T-helper 2 cell (primary cell): ENCODE results near the gene RASSF9.

Source experiments
- DNase-seq, 5 experiments: peaks; one replicate each; pipeline versions ENCODE4 v3.0.0 to v3.0.0-alpha.2; 2012 to 2022
- total RNA-seq, 2 donors: gene quantifications; one replicate each; lab custom pipeline; 2026; lab: John Stamatoyannopoulos, UW

The RASSF9 gene
- 0 to 0.34 reads per million in 2 donors for total RNA-seq

DNA sequence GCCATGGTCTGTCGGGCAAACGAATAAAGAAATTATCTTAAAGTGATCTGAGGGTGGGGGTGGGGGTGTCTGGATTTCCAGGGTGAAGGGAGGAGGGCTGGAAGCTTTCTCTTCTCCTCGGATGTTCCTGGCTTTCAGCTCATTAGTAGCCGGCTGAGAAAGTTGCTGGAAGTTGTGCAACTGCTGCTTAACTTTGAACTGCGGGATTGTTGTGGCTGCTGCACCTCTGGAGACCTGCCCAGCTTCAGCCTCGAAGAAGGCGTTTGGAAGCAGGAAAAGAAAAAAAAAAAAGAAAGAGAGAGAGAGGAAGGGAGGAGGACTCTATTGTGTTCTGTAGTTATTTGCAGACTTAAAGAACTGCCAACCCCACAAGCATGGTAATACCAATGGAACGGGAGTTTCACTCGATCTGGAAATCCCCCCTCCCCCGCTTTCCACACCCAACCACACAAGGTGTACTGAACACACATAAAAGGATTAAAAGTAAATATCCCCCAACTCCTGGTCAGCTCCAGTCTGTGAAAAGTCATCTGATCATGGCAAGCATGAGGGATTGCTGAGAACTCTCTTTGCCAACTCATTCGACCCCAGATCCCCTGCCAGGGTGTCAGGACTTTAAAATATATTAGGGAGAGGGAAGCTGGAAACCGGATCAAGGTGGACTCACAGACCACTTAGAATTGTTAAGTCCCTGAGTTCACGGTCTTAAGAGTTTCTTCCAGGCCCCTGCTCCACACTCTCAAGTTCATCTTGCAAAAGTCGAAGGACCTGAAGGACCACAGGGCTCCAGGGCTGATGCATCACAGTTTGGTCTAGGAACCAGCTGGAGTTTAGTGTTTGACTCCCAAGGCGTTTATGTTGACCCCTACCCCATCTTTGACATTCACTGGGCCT, at the start of gene RASSF9:
TSS of gene RASSF9 (minus strand) at position 213 of the 894 bp plus-strand sequence. CDS start at position 5, 208 bp downstream.
- DNase-seq = no peak

GRCh38 chr12:85883763-85884162, 47.6 kb upstream of the RASSF9 start:
- no peak for DNase-seq

DNA sequence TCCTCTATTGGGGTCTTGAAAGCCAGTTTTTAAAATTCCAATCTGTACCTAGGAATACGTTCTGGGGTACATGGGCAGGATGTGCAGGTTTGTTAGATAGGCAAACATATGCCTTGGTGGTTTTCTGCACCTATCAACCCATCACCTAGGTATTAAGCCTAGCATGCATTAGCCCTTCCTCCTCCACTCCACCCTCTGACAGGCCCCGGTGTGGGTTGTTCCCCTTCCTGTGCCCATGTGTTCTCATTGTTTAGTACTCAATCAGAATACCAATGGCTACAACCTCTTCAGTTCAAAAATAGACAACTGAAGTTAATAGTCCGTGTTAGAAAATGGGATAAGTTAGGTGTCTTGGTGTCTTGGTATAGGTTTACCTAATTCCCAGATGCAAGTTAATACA, 41.2 kb upstream of the RASSF9 start:
- DNase-seq = no peak

DNA sequence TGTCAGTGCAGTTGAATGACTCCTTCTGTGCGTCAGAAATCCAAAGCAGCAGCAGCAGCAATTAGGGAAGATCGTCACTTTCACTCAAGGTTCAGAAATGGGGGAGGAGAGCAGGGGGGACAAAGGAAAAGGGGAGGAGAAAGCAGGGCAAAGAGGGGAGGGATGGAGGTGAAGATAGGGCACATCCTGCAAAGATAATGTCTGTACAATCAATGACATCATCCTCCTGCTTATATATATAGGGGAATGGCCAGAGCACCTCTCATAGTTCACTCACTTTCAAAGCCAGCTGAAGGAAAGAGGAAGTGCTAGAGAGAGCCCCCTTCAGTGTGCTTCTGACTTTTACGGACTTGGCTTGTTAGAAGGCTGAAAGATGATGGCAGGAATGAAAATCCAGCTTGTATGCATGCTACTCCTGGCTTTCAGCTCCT, 37.8 kb upstream of the RASSF9 start, which contains the start of gene NTS:
TSS of gene NTS (plus strand) at position 265 of the 431 bp plus-strand sequence. CDS start at position 374, 109 bp downstream.
- DNase-seq = no peak

DNA sequence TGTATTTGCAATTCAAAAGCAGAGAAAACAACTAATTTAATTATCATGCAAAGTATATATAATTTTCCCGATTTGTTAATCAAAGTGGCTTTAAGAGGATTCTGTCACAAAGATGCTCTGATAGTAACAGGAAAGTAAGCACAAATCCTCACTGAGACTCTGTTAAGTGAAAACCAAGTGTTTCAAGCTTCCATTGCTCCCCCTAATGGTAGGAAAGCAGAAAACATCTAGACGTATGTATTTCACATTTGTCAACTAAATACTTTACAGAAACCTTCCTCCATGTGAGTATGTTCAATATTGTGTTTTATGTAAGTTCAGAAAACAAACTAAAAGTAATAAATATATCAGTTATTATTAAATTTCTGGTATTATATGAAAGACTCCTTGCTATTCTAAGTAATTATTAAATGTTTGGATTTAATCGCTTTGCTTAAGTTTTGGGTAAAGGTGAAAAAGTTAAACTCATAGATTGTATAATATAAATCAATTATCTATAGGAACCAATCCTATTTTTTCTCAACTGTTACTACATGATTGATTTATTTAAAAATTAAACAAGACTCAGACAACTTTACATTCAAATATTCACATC, 36.4 kb upstream of the RASSF9 start:
- peak in 1 of 5 experiments; percentile 44 for DNase-seq

GRCh38 chr12:85866986-85867776, 31.0 kb upstream of the RASSF9 start:
- DNase-seq = peak in 1 of 5 experiments; percentile 21

GRCh38 chr12:85865890-85866289, 29.7 kb upstream of the RASSF9 start:
- no peak for DNase-seq

- DNase-seq = no peak
Measured at GRCh38 chr12:85856966-85857365, 20.8 kb upstream of the RASSF9 start.

DNA sequence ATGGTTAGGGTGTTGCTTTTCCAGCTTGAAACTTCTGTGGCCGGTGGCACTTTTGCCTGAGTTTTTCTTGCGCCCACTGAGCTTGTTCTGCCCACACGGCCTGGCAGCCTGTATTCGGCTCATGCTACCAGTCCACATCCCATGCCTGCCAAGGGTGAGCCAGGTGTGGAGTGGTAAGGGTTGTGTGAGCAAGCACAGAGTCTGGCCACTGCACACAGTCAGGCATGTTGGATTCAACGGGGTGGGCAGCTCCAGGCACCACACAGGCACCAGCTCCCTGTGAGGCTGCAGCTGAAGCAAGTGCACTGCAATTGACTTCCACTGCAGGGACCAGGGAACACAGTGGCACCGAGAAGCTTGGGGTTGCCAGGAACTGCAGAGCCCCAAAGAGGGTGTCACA, 19.1 kb upstream of the RASSF9 start:
- no peak for DNase-seq

DNA sequence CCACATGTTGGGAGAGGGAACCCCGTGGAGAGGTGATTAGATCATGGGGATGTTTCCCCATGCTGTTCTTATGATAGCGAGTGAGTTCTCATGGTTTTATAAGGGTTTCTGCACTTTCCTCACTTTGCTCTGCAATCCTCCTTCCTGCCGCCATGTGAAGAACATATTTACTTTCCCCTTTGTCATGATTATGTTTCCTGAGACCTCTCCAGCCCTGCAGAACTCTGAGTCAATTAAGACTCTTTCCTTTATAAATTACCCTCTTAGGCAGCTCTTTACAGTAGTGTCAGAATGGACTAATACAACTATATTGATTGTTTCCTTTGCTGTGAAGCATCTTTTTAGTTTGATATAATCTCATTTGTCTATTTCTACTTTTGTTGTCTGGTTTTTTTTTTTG, 13.1 kb upstream of the RASSF9 start:
- DNase-seq = no peak

DNA sequence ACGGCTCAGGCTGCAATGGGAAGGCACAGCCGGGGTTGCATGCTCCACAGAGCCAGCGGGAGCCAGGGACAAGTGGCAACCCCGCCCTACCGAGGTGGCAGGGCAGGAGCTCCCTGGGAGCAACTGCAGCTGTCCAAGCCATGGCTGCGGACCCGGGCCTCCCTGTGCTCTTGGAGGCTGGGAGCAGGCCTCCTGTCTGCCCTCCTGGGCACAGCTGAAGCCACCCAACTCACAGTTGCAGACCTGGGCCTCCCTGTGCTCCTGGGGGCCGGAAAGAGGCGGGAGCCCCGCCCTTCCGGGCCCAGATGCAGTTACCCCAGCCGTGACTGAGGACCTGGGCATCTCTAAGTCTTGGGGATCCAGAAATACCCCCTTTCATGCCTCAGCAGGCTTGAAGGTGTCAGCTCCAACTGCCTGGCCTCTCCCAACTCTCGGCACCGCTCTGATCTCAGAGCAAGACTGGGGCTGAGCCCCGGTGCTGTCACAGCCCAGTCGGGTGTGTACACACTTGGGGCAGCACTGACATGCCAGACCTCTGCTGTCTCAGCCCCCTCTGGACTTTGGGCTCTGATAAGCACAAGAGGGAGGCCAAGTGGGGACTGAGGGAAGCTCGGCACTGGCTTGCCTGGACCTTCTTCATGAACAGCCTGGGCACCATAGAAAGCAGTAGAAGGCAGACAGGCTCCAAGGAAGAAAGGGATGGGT, 7.5 kb upstream of the RASSF9 start:
- DNase-seq = no peak

DNA sequence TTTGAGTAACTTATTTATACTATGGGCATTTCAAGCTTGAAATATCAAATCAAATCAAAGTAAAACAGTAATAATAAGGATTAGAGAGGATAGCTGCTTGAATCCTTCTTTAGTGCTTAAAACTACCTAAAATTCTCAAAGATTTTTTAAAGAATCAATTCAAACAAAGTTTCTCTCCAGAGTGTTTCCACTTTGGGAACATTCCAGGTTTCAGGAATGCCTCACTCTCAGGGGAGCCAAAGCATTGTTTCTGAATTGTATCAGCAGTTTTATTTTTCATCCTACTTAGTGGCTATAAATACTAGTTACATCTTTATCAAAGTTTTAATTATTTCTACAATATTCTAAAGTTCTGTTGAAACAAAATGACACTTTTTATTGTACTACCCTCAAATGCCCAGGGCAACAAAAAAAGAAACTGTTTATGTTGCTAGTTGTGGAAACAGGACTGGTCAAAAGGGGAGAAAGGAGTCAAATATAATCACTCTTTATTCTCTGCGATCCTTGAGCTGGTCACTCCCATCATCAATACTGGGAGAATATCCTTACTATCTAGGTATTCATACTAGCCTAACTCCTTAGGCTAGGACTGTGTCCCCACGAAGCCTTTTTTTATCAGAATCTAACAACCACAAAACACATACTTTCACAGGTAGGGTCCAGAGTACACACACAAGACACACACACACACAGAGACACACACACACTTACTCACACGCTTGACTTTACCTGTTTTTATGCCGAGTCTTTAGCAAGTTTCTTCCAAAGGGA, 598 bp downstream of the RASSF9 start:
- no peak for DNase-seq

DNA sequence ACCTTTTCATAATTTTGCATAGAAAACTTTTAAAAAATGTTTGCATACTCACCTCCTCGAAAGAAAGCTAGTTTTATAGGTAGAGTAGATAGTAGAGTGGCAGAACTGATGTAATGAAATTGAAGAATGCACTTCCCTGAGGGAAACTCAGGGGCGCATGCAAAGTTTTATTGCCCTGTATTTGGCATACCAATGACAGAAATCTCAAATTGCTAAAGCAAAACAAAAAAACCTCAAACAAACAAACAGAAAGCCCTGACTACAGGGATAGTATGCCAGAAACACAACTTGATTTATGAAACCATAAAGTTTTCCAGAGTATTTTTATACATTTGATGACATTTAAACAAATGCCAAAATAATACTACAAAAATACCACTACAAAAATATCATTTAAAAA, 1.8 kb downstream of the RASSF9 start:
- DNase-seq = no peak

- DNase-seq = no peak
Measured at GRCh38 chr12:85833579-85833978, 2.6 kb downstream of the RASSF9 start.

DNA sequence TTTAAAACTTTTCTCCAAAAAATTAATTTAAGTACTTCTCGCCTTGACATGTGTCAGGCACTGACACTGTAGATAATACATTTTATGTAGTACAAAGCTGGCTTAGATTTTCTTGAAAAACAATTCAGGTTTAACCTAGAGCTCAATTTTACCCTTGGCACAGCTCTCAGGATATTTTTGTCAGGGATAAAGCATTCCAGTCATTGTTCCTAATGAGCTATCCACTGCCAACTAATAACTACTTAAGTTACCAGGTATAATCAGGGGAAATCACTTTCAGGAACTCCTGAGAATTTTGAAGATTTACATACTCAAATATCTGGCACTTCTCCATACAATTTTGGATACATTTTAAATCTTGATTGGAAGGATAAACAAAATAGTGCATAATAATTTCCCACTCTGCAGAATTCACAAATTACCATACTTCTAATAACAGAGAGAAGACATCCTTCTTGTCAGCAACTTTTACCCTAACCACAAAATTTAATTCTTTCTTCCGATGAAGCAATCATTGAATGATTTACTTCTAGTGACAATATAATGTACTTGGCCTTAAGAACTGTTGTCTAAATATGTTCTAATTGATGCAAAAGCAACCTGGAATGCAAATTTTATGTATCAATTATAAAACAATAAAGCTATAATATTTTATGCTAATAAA, 4.8 kb downstream of the RASSF9 start:
- no peak for DNase-seq

DNA sequence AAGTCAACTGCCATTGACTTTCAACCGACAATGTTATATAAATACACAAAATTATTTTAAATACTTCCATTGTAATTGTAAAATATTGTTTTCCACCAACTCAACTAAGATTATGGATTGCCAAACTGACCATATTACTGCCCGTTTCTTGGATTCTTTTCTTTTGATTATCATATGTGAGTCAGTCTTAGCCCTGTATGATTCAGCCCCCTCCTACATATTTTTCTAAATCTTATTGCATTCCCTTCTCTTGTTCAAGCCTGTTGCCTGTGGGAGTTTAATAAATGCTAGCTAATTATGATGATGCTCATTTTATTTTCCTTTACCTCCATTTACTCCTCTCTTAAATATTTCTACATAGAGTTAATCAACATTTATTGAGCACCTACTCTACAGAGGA, 6.8 kb downstream of the RASSF9 start:
- no peak for DNase-seq

DNA sequence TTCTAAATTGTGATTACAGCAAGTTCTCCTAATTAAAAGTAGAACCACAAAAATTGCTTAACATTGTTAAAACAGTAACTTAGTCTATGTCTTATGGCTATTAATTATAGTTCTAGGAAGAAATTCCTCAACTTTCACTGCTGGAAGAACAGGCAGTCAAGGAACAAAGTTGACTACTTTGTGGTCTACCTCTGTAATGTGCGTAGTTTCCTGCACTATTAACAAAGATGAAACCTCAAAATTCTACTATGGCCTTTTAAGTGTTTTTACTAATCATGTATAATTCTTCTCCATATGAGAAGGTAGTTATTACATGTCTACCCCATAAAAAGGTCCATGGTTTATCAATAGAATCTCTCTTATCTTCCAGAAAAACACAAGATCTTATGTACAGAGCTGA, 7.6 kb downstream of the RASSF9 start:
- DNase-seq = no peak

GRCh38 chr12:85825746-85826145, 10.5 kb downstream of the RASSF9 start:
- no peak for DNase-seq

DNA sequence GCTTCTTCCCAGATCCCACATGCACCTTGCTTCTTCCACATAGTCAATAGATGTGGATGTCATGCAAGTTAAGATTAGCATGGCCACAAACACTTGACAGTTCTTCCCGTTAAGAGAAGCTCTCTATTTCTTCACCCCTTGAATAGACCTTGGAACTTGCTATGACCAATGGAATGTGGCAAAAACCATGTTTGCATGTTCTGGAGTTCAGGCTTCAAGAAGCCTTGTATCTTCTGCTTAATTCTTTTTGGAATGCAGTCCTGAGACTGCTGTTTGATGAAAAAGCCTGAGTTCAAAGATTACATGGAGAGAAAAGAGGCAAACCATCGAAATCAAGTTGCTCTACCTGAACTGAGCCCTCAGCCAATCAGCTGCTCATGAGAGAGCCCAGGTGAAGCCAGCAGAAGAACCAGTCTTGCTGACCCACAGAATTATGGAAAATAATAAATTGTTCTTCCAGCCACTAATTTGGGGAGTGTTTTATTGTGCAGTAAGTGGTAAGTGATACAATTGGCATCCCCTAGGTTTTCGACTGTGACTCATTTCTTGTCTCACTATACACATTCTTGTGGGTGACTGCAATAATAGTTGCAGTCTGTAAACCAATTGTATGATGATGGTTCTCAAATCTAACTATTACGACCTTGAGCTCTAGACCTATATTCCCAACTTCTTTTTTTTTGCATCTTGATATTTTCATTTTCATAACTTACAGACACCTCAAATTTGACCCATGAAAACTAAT, 12.6 kb downstream of the RASSF9 start:
- DNase-seq = no peak

DNA sequence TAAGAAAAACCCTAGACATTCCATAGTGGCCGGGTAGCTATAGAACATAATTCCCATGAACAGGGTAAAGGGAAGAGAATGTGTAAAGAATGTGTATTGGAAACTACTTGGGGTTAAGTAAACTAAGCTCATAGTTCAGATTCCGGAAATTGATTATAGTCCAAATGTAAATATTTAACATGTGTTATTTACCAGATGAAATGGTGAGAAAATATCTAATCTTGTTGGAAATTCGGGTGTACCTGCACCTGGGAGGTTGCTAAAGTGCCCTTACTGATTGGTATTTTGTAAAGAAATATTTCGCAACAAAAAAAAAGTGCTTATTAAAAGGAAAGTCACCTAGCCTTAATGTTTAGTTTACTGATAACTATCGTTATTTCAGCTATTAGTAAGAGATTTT, 14.4 kb downstream of the RASSF9 start:
- no peak for DNase-seq
